Omental fat pad (tissue), 4 donors: ENCODE measurements around the gene RCAN2. TPM values are rescaled to one million over a fixed set of nuclear protein-coding genes. Genes with fewer than 3 reads are reported as not detected.

Source experiments
- ATAC-seq: fragments of 150-250 bp; one replicate; pipeline ENCODE4 v1.9.1; 2016; ENCODE audit warnings: mild to moderate bottlenecking, moderate library complexity; ENCODE audit not compliant: low FRiP score
- DNase-seq: peaks from one replicate; pipeline ENCODE4 v3.0.0-alpha.2; 2019; ENCODE audit warnings: low spot score
- total RNA-seq, 4 donors: library from RNA; depleted of rRNA; stranded (reverse); fragments of >200 nt; gene quantifications; one replicate each; pipeline ENCODE4 v1.1.0, GENCODE V29; 2016
- TF ChIP-seq, protein P1 (sequence below), 3 donors: fragments of 450-650 bp; IDR thresholded peaks; one replicate each; pipeline ENCODE4 v1.5.1; 2016 to 2017; ENCODE audit warnings: antibody characterized with exemption in 3 of 3, mild to moderate bottlenecking in 3 of 3, moderate library complexity in 2 of 3

The RCAN2 gene
- total RNA-seq, 4 donors from 2014 or later, result 2.5 to 7.9 (median 3.7) TPM

DNA sequence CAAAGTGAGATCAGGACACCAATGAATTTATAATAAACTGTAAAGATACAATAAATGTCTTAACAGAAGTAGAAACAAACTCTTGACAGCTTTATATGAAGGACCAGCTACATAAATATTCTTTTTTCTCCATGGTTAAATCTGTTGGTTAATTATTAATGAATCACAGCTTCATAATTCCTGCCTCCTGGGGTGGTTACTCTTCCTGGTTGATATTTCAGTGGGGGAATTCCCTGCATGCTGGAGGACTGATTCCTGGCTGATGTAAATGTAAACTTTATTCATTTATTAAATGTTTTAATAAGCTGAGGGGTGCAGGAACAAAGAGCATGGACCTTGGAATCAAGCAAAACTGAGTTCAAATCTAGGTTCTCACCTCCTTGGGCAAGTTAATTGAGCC is 16.2 kb upstream of the RCAN2 start:
- DNase-seq (no peak), ATAC-seq (no peak)
- TF ChIP-seq, protein P1, sequence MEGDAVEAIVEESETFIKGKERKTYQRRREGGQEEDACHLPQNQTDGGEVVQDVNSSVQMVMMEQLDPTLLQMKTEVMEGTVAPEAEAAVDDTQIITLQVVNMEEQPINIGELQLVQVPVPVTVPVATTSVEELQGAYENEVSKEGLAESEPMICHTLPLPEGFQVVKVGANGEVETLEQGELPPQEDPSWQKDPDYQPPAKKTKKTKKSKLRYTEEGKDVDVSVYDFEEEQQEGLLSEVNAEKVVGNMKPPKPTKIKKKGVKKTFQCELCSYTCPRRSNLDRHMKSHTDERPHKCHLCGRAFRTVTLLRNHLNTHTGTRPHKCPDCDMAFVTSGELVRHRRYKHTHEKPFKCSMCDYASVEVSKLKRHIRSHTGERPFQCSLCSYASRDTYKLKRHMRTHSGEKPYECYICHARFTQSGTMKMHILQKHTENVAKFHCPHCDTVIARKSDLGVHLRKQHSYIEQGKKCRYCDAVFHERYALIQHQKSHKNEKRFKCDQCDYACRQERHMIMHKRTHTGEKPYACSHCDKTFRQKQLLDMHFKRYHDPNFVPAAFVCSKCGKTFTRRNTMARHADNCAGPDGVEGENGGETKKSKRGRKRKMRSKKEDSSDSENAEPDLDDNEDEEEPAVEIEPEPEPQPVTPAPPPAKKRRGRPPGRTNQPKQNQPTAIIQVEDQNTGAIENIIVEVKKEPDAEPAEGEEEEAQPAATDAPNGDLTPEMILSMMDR (IDR thresholded peaks at IDR 0.05), result no peak

DNA sequence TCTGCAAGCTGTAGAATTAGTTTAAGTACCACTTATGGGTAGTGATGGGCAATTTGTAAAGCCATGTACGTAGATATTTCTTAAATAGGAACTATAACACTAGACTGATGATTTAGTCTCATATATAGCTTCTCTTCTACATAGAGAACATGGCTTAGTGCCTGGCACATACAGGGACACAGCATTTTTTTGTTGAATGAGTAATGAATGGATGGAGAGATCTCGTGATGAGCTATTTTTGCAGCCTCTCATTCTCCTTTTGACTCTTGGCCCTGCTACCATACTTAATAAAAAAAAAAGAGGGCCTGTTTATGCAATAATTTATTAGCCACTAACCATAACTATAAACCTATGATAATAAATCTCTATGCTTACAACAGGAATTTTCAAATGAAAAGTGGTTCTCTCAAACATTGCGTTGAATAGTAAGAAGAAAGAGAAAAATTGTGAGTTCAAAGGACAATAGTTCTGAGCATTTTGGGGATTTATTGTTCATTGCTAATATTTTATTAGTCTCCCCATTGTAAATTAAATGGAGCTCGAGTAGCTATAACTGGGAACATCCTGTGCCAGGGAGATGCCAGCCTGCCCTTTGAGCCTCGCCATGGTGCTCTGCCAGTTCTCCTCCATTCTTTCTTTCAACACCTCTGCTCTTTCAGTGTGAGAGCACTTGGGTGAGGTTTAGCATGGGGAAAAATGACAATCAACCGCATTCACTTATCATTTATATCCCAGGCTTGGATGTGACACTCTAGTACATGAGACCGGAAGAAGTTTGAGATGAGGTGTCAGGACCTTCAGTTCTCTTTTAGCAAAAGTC is 14.7 kb upstream of the RCAN2 start:
- TF ChIP-seq, protein P1 (IDR thresholded peaks at IDR 0.05), result no peak
- no peak for ATAC-seq
- DNase-seq, result no peak

DNA sequence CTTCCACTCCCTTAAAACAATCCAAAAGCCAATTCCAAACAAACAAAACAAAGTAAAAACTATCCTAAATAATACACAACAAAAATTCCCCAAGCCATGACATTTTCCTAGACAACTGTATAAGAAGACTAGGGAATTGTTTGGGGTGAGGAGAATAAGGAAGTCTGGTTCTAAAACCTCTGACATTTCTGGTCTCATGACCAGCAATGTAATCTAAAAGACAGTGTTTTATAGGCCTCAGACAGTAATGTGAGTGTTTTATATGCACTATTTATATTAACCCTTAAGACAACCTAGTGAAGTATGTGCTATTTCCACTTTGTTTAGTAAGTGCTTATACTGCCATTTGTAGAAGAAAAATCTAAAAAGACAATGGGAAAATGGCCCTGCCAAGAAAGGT is 13.0 kb upstream of the RCAN2 start:
- no peak for DNase-seq
- ATAC-seq, result no peak
- TF ChIP-seq, protein P1 (IDR thresholded peaks at IDR 0.05), result no peak

DNA sequence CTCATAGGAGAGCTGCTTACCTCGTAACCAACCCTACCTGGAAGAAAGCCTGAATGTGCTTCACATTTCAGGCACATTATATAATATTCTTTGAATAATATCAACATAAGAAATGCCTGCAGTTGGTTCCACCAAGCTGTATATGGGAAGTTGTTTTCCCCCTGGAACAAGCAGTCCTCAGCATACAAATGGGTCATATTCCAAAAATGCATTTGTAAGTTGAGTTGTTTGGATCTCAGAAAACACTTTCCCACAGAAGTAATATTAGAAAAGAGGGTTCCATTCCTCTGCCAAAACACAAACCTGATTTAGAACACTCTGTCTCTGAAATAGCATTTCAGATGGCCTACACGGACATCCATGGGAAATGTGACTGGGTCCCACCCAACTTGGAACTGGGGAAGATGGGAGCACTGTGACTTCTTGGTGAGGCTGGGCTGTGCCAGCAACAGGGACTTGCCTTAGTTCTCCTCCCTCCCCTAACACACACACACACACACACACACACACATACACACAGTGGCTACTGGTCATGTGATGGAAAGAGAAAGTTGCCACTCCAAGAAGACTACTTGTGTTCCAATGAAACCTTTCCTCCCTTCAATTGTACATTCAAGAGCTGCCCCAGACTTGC is 11.4 kb upstream of the RCAN2 start:
- TF ChIP-seq, protein P1 (IDR thresholded peaks at IDR 0.05), result no peak
- DNase-seq, result no peak
- no peak for ATAC-seq

DNA sequence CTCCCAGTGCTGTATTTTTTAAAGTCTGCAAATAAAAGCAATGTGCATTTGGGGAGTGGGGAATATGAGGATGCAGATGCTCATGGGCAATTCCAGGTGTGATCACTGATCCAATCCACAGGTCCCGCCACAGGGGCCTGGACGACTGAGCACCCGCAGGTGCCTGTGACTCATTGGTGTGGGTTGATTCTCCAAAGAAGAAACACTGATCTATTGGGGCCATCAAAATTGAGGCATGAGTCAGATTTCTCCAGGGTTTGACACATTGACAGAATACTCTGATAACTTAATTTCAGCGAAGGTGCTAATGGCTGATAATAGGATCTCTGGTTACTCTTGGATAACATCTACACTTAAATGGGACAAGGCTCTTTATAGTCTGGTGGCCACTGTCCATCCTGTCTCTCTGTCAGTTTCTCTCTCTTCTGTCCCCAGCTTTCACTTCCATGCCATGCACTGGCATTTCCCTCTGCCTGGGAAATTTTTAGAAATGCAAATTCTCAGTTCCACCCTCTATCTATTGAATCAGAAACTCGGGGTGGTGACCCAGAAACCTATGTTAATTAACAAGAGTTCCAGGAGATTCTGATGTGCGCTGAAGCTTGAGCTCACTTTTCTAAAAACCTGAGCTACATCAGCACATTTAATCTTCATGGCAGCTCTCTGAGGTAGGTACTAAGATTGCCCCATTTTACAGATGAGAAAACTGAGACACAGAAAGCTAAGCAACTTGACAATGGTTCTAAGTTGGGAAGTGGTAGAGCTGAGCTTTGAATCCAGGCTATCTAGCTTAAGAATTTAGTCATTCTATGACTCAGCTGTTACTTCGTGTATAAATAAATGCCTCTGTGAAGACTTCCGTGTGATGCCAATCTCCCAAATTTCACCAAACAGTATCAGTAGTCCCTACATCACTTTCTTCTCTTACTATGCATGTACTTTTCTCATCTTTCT is 10.2 kb upstream of the RCAN2 start:
- DNase-seq (no peak), ATAC-seq (no peak)
- TF ChIP-seq, protein P1 (IDR thresholded peaks at IDR 0.05), result no peak

DNA sequence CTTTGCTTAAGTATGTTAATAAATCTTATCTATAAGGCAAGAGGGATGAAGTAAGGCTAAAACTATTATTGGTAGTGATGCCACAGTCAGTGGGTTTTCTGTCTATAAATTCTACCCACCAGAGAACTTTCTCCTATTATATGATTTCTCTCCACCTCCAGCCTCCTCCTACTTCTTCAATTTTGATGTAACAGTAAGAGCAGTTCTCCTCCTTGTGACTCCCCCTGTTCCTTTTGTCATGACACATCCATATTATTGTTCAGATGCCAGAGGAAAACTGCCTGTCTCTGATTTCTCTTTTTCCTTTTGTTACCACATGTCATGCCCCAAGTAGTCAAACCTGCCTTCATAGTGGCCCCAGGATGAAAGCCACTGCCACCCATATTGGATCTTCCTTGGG is 9.1 kb upstream of the RCAN2 start:
- TF ChIP-seq, protein P1 (IDR thresholded peaks at IDR 0.05), result no peak
- ATAC-seq, result no peak
- DNase-seq, result no peak
